WTC11 (cell line): ENCODE results near the gene GPC6.

ENCODE experiments used
- ELF4 ChIP-seq: sonication (generic); formaldehyde crosslinking; IDR thresholded peaks from 2 replicates; pipeline ENCODE4 v1.8.1; 2022; ENCODE audit warnings: low read depth, mild to moderate bottlenecking, moderate library complexity, missing genetic modification reagents
- FOXJ3 ChIP-seq: sonication (generic); formaldehyde crosslinking; IDR thresholded peaks from 2 replicates; pipeline ENCODE4 v1.9.0; 2021; ENCODE audit warnings: missing genetic modification reagents, mild to moderate bottlenecking, borderline replicate concordance
- TF ChIP-seq, protein P1 (sequence below): sonication (generic); formaldehyde crosslinking; IDR thresholded peaks from 2 replicates; pipeline ENCODE4 v1.8.1; 2022; ENCODE audit warnings: low read depth, mild to moderate bottlenecking, moderate library complexity, missing genetic modification reagents, borderline replicate concordance
- TF ChIP-seq, protein P2 (sequence below): sonication (generic); formaldehyde crosslinking; IDR thresholded peaks from 2 replicates; pipeline ENCODE4 v1.8.1; 2023; ENCODE audit warnings: mild to moderate bottlenecking, missing genetic modification reagents
- TF ChIP-seq, protein P3 (sequence below): sonication (generic); formaldehyde crosslinking; conservative IDR thresholded peaks from 2 replicates; pipeline ENCODE4 v1.8.1; 2022; ENCODE audit warnings: mild to moderate bottlenecking, missing genetic modification reagents
- TF ChIP-seq, protein P4 (sequence below): fragments of 200-600 bp; IDR thresholded peaks from 2 replicates; pipeline ENCODE4 v1.8.0; 2022; ENCODE audit warnings: antibody characterized with exemption

DNA sequence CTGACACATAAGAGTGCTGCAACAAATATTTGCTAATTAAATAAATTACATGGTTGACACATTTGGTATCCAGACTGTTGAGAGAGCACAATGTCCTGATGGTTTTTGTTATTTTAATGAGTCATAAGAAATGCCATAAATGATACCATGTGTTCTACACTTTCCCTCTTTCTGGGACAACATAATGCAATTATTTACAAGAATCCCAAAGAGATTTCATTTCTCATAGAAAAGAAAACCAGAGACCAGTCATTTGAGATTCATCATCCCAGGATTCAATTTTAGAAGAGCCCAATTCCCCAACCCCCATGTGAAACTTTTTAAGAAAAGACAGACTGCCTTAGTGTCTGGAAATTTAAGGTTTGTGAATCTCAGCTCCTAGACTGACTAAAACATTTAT, 853.3 kb downstream of the GPC6 start:
- TF ChIP-seq, protein P1, sequence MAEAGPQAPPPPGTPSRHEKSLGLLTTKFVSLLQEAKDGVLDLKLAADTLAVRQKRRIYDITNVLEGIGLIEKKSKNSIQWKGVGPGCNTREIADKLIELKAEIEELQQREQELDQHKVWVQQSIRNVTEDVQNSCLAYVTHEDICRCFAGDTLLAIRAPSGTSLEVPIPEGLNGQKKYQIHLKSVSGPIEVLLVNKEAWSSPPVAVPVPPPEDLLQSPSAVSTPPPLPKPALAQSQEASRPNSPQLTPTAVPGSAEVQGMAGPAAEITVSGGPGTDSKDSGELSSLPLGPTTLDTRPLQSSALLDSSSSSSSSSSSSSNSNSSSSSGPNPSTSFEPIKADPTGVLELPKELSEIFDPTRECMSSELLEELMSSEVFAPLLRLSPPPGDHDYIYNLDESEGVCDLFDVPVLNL, result no peak
- TF ChIP-seq, protein P2, sequence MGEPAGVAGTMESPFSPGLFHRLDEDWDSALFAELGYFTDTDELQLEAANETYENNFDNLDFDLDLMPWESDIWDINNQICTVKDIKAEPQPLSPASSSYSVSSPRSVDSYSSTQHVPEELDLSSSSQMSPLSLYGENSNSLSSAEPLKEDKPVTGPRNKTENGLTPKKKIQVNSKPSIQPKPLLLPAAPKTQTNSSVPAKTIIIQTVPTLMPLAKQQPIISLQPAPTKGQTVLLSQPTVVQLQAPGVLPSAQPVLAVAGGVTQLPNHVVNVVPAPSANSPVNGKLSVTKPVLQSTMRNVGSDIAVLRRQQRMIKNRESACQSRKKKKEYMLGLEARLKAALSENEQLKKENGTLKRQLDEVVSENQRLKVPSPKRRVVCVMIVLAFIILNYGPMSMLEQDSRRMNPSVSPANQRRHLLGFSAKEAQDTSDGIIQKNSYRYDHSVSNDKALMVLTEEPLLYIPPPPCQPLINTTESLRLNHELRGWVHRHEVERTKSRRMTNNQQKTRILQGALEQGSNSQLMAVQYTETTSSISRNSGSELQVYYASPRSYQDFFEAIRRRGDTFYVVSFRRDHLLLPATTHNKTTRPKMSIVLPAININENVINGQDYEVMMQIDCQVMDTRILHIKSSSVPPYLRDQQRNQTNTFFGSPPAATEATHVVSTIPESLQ (CRISPR knock-in tag), result no peak
- TF ChIP-seq ELF4, result no peak
- TF ChIP-seq, protein P3, sequence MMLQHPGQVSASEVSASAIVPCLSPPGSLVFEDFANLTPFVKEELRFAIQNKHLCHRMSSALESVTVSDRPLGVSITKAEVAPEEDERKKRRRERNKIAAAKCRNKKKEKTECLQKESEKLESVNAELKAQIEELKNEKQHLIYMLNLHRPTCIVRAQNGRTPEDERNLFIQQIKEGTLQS, result no peak
- TF ChIP-seq, protein P4, sequence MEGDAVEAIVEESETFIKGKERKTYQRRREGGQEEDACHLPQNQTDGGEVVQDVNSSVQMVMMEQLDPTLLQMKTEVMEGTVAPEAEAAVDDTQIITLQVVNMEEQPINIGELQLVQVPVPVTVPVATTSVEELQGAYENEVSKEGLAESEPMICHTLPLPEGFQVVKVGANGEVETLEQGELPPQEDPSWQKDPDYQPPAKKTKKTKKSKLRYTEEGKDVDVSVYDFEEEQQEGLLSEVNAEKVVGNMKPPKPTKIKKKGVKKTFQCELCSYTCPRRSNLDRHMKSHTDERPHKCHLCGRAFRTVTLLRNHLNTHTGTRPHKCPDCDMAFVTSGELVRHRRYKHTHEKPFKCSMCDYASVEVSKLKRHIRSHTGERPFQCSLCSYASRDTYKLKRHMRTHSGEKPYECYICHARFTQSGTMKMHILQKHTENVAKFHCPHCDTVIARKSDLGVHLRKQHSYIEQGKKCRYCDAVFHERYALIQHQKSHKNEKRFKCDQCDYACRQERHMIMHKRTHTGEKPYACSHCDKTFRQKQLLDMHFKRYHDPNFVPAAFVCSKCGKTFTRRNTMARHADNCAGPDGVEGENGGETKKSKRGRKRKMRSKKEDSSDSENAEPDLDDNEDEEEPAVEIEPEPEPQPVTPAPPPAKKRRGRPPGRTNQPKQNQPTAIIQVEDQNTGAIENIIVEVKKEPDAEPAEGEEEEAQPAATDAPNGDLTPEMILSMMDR, result no peak
- no peak for TF ChIP-seq FOXJ3 (CRISPR knock-in tag)
